ENCODE results near the gene SNHG17. TPM values are rescaled to one million over a fixed set of nuclear protein-coding genes. Genes with fewer than 3 reads are reported as not detected.

The SNHG17 gene
- total RNA-seq, 1 donor from 2014 or later = 8.0 TPM

GRCh38 chr20:38449046-38449445, 13.9 kb upstream of the SNHG17 start:
- H3K27me3 ChIP-seq = no peaks in the 10 kb centered on the region
- no peak overlapping the region for H3K27ac Mint-ChIP-seq
- no peaks in the 10 kb centered on the region for H3K9me3 Mint-ChIP-seq
- no peaks in the 10 kb centered on the region for H4K20me1 ChIP-seq (ENCODE audit: low read depth)
- H3K4me1 ChIP-seq = peaks cover 8% of the 10 kb centered on the region
- peaks cover 22% of the 10 kb centered on the region for H3K79me2 ChIP-seq (ENCODE audit: low read depth)
- H3K4me2 ChIP-seq = no peak overlapping the region
- no peak for DNase-seq (ENCODE audit: low spot score)
- no peak overlapping the region for H3K27ac ChIP-seq
- peak overlapping the region; percentile 90 for H3K4me3 Mint-ChIP-seq
- H2AFZ ChIP-seq (replicated peaks) = no peak overlapping the region
- peaks cover 6% of the 10 kb centered on the region for H3K27me3 Mint-ChIP-seq (ENCODE audit: insufficient read depth, low read depth)
- no peak overlapping the region for H3K9ac ChIP-seq
- no peak for TF ChIP-seq EZH2 (IDR thresholded peaks at IDR 0.05)
- TF ChIP-seq EZH2phosphoT487 (IDR thresholded peaks at IDR 0.05) = no peak
- TF ChIP-seq, protein P1, sequence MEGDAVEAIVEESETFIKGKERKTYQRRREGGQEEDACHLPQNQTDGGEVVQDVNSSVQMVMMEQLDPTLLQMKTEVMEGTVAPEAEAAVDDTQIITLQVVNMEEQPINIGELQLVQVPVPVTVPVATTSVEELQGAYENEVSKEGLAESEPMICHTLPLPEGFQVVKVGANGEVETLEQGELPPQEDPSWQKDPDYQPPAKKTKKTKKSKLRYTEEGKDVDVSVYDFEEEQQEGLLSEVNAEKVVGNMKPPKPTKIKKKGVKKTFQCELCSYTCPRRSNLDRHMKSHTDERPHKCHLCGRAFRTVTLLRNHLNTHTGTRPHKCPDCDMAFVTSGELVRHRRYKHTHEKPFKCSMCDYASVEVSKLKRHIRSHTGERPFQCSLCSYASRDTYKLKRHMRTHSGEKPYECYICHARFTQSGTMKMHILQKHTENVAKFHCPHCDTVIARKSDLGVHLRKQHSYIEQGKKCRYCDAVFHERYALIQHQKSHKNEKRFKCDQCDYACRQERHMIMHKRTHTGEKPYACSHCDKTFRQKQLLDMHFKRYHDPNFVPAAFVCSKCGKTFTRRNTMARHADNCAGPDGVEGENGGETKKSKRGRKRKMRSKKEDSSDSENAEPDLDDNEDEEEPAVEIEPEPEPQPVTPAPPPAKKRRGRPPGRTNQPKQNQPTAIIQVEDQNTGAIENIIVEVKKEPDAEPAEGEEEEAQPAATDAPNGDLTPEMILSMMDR (IDR thresholded peaks at IDR 0.05) = no peak
- no peak overlapping the region for H3K4me3 ChIP-seq
- no peaks in the 10 kb centered on the region for H3K36me3 ChIP-seq
- H3F3A ChIP-seq (ENCODE audit: low read depth) = peaks cover 2% of the 10 kb centered on the region
- H3K9me3 ChIP-seq (ENCODE audit: low read depth) = no peaks in the 10 kb centered on the region
- H3K4me1 Mint-ChIP-seq = peaks cover 26% of the 10 kb centered on the region
- peaks cover 21% of the 10 kb centered on the region for H3K36me3 Mint-ChIP-seq

DNA sequence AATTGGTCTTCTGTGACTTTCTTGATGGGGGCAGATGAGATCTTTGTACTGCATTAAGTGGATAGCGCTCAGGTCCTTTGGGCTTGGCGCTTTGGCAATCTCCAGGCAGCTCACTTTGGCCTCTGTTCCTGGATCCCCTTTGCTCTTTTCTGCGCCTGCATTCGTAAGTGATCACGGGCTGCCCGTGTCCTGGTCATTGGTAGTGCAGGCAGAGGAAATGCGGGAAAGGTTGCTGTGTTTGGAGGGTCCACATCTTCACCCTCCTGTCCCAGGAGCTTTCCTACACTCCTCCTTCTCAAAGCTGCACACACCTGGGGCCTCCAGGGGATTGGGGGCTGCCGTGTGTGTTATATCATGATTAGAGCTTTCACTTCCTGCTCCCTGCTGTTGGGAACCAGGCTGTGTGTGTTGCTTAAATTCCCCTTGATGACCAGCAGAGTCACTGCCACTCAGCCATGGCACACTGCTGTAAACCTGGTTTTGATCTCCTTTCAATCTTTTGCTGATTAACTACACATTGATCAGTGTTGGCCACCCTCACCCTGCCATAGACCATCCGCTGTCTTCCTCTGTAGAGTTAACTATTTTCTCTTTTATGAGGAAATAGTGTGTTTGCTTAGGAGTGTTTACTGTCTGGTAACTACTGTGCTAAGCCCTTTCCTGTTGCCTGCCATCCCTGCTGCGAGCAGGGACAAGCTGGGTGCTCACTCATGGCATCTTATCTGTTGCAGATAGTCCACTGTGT, 13.0 kb upstream of the SNHG17 start:
- Histone ChIP-seq H3K27ac (no peak overlapping the region), H3F3A (ENCODE audit: low read depth) (peaks cover 2% of the 10 kb centered on the region), H3K9me3 (ENCODE audit: low read depth) (no peaks in the 10 kb centered on the region), H3K4me3 (peak overlapping the region; percentile 100), H3K4me2 (peak overlapping the region; percentile 99), H2AFZ (replicated peaks) (no peak overlapping the region), H3K9ac (peak overlapping the region; percentile 98), H4K20me1 (ENCODE audit: low read depth) (no peaks in the 10 kb centered on the region), H3K36me3 (no peaks in the 10 kb centered on the region), H3K79me2 (ENCODE audit: low read depth) (peaks cover 22% of the 10 kb centered on the region), H3K4me1 (peaks cover 8% of the 10 kb centered on the region), H3K27me3 (no peaks in the 10 kb centered on the region)
- Mint-ChIP-seq H3K36me3 (peaks cover 21% of the 10 kb centered on the region), H3K4me3 (peak overlapping the region; percentile 90), H3K9me3 (no peaks in the 10 kb centered on the region), H3K27ac (no peak overlapping the region), H3K27me3 (ENCODE audit: insufficient read depth, low read depth) (peaks cover 6% of the 10 kb centered on the region), H3K4me1 (peaks cover 26% of the 10 kb centered on the region)
- TF ChIP-seq EZH2phosphoT487 (IDR thresholded peaks at IDR 0.05) = no peak
- TF ChIP-seq, protein P1 (IDR thresholded peaks at IDR 0.05) = no peak
- DNase-seq (ENCODE audit: low spot score) = no peak

- Histone ChIP-seq H3K36me3 (no peaks in the 10 kb centered on the region), H3K9me3 (ENCODE audit: low read depth) (no peaks in the 10 kb centered on the region), H4K20me1 (ENCODE audit: low read depth) (no peaks in the 10 kb centered on the region), H3K79me2 (ENCODE audit: low read depth) (peaks cover 22% of the 10 kb centered on the region), H3K4me1 (peaks cover 8% of the 10 kb centered on the region), H3K9ac (peak overlapping the region; percentile 98), H3K27me3 (no peaks in the 10 kb centered on the region), H3K27ac (no peak overlapping the region), H3K4me2 (peak overlapping the region; percentile 99), H3K4me3 (peak overlapping the region; percentile 100), H3F3A (ENCODE audit: low read depth) (peaks cover 3% of the 10 kb centered on the region), H2AFZ (replicated peaks) (no peak overlapping the region)
- H3K9me3 Mint-ChIP-seq = no peaks in the 10 kb centered on the region
- H3K27me3 Mint-ChIP-seq (ENCODE audit: insufficient read depth, low read depth) = peaks cover 6% of the 10 kb centered on the region
- peak overlapping the region; percentile 90 for H3K4me3 Mint-ChIP-seq
- peak; percentile 28 for DNase-seq (ENCODE audit: low spot score)
- TF ChIP-seq EZH2 (IDR thresholded peaks at IDR 0.05) (no peak), EZH2phosphoT487 (IDR thresholded peaks at IDR 0.05) (no peak)
- TF ChIP-seq, protein P1 (IDR thresholded peaks at IDR 0.05) = no peak
- H3K36me3 Mint-ChIP-seq = peaks cover 21% of the 10 kb centered on the region
- peaks cover 26% of the 10 kb centered on the region for H3K4me1 Mint-ChIP-seq
- peak overlapping the region; percentile 50 for H3K27ac Mint-ChIP-seq
Measured at GRCh38 chr20:38447251-38447661, 12.1 kb upstream of the SNHG17 start.

All from neural progenitor cell (in vitro differentiated cells).